GM19455 (cell line): ENCODE measurements around the gene CDK15.
A peak's percentile ranks its signal among the peaks of the same experiment; 100 is the strongest.
"Not testable (repeated sequence)": the region's sequence is repeated elsewhere in the genome, so short reads cannot be mapped to it uniquely, and the experiment has no call there.

Source experiments
- ATAC-seq: cut with Tn5 transposase; IDR thresholded peaks from one replicate; pipeline ENCODE4 v1.9.1; 2021; ENCODE audit not compliant: unreplicated experiment

The CDK15 gene

DNA sequence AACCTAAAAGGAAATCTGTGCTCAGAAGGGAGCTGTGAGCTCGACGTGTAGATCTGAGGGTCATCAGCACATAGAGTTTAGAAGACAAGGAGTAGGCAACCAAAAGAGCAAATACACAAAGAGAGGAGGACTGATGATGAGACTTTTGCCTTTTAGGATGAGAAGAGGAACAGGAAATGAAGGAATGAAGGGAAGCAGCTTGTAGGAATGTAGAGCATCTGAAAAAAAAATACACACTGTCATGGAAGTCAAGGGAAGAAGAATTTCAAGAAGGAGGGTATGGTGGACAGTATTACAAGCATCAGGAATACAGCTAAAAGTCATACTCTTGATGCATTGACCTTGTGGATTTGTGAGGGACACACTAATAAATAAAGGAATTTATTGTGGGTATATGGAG lies 21.9 kb downstream of the CDK15 start:
- ATAC-seq, result no peak

GRCh38 chr2:201830666-201831065 lies 24.3 kb downstream of the CDK15 start:
- no peak for ATAC-seq

GRCh38 chr2:201831469-201831868 lies 25.1 kb downstream of the CDK15 start:
- ATAC-seq, result no peak

DNA sequence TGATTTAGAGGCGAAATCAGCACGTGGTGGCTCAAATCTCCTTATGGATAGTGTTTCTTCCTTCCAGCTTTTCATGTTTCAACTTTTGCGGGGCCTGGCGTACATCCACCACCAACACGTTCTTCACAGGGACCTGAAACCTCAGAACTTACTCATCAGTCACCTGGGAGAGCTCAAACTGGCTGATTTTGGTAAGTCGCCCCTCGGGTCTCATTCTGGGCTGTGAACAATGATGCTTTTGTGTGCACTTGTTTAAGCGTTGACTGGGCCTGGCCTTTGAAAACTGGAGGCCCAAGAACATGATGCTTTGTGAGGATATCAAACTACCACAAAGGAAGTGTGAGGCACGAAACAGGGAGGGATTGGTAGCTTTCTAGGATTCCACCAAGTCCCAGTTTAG lies 27.4 kb downstream of the CDK15 start:
- ATAC-seq, result no peak

DNA sequence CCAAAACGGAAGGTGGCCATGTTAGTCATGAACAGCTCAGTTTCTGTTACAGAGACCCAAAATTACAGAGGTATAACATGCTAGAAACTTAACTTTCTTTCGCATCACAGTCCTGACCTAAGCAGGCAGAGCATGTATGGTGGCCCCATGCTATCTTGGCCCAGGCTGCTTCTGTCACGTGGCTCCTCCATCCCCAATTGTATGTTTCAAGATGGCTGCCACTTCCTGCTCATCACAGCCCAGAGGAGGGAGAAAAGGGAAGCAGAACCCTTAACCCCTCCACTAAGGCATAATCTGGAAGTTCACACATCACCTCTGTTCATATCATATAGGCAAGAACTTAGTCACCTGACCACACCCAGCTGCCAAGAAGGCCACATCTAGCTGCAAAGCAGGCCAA lies 28.7 kb downstream of the CDK15 start:
- ATAC-seq, result no peak

DNA sequence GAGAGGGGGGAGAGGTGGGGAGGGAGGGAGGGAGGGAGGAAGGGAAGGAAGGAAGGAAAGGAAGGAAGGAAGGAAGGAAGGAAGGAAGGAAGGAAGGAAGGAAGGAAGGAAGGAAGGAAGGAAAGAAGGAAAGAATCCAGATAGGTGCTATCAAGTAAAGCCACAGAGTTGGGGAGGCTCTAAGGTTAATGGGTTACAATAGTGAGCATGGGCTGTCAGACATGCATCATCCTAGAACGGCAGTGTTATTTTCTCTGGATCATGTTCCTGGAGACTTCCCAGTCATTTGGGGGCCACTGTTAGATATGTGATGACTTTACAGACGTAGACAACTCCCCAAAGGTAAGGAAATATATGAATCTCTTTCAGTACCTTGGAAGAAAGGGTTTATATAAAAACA lies 31.1 kb downstream of the CDK15 start:
- ATAC-seq, result no peak

DNA sequence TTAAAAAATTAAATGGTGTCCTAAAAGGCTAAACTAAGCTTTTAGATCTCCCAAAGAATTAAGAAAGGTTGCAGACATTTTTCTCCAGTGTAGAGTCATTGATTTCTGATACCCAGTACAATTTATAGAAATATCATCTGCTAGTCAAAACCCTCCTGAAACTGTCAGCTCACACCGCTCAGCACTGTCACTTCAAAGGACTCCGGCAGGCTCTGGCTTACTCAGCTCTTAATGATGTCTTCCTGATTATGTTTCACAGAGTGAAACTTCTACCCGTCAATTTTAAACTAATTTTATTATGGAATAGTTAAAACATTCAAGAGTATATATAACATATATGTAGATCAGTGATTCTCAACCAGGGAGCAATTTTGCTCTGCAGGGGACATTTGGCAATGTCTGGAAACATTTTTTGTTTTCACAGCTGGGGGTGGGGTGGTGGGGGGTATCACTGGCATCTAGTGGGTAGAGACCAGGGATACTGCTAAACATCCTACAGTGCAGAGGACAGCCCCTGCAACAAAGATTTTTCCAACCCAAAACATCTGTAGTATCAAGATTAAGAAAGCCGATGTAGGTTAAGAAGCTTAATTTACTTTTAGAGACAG lies 31.6 kb downstream of the CDK15 start:
- ATAC-seq, result no peak

DNA sequence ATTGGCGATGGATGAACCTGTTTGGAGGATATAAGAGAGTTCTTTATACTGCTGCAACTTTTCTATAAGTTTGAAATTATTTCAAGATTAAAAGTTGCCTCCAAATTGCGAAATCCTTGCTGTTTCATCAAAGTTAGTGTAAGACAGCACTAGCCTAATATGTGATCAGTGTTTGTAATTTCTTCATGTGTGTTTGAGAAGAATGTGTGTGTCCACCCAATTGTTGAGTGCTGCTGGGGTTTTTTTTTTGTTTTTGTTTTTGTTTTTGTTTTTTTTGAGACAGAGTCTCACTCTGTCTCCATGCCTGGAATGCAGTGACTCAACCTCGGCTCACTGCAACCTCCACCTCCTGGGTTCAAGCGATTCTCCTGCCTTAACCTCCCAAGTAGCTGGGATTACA lies 33.4 kb downstream of the CDK15 start:
- no peak for ATAC-seq

GRCh38 chr2:201840726-201841125 lies 34.4 kb downstream of the CDK15 start:
- no peak for ATAC-seq

DNA sequence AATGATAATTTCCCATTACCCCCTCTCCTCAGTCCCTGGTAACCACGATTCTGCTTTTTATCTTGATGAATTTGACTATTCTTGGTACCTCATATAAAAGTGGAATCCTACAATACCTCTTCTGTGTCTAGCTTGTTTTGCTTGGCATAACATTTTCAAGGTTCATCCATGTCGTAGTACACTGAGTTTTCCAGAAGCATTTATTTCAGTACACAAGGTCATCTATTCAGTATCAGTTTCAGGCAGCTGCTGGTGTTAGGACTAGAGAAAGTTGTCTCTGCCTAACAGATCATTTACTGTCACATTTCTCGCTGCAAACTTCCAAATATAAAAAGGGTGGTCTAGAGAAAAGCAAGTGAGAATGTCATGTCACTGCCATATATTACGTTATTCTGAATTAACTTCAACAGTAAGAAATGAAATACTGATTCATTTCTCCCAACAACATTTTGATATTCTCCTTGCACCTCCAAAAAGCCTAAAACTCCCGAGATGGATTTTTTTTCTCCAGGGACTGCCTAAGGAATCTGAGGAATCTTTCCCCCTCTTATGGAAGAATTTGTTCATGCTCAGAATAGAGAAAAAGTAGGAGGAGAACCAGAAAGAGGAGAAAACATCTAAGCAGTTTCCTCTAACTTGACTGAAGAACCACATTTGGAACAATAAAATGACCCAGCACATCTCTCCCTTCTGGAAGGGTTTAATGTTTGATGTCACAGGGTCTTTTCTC lies 36.0 kb downstream of the CDK15 start:
- ATAC-seq, result no peak

GRCh38 chr2:201844922-201845321 lies 38.6 kb downstream of the CDK15 start:
- not testable (repeated sequence) for ATAC-seq

DNA sequence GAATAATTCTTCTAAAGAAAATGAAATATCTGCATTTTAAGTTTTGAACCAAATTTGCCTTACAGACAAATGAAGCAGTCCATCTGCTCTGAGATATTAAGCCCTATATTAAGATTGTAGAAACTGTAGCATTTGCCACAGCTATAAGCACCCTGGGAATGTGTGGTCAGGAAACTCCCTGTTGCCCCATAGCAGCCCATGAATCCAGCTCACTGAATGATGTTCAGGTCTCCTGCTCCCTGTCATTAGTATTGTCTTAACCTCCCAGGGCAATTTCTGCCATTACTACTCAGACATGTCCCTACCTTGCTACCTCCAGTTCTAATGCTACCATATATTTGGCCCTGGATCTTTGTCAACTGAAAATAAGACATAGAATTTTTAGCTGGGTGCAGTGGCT lies 41.1 kb downstream of the CDK15 start:
- no peak for ATAC-seq

- no peak for ATAC-seq
Measured at GRCh38 chr2:201852462-201852861, 46.1 kb downstream of the CDK15 start.

GRCh38 chr2:201852878-201853415 lies 46.6 kb downstream of the CDK15 start:
- ATAC-seq, result no peak

DNA sequence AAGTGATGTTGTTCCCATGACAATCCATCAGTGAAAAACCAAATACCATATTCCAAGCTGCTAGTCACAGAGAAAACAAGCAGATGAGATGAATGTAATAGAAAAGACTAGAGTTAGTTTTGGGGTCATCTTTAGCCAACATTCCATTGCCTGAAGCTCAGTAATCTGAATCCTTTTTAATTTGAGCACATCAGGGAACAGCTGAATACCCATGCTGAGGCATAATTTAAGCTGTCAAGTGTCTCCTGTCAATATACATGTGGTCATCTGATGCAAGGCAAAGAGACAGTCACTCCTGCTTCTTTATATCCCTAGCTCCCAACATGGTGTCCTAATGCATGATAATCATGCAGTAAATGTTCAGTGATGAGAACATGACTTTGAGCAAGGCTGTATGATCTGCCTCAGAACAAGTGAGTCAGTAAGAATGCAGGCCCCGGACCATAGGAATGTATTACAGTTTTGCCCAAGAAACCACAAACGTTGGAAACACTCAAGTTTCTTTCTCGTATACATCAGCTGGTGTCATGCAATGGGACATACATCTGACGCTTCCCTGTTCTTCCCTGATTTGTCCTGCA lies 48.0 kb downstream of the CDK15 start:
- no peak for ATAC-seq

DNA sequence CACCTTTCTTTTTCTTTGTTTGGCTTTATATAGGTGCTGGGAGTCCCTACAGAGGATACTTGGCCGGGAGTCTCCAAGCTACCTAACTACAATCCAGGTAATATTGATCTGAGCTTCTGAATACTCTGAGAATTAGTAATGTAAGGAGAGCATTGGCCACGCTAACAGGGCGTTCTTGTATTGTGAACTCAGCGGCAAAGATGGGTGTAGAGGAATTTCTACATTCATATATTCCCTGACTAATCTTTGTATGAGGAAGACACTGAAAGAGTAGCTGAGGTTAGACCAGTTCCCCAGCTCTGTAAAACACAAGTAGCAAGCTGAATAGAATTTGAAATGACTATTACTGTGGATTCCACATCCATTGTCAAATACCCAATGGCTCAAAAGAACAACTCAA lies 48.5 kb downstream of the CDK15 start:
- ATAC-seq, result no peak

GRCh38 chr2:201855356-201855755 lies 49.0 kb downstream of the CDK15 start:
- no peak for ATAC-seq

- no peak for ATAC-seq
Measured at GRCh38 chr2:201857326-201857725, 51.0 kb downstream of the CDK15 start.

GRCh38 chr2:201858281-201859184 lies 52.2 kb downstream of the CDK15 start:
- ATAC-seq, result no peak

DNA sequence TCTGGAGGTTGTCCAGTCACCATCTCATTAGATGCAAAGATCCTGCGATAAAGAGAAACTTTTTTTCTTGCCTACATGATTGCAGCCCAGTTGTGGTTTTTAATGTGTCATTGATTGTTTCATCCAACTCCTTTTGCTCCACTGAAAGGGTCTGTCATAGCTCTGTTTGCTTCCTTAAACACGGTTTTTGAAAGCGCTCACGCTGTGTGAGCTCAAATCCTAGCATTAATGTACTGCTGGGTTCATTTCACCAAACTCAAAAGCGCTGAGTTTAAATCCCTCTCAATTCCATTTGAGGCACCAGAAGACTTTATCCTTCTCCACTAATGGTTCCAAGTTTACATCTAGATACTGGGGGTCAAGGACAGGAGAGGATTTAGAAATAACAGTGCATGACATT lies 53.6 kb downstream of the CDK15 start:
- ATAC-seq, result no peak

- ATAC-seq, result peak; percentile 80
Measured at GRCh38 chr2:201860636-201861066, 54.3 kb downstream of the CDK15 start.
